ENCODE data around the gene UMODL1.

The UMODL1 gene

GRCh38 chr21:42182713-42183371, 111.7 kb downstream of the UMODL1 start:
- TF ChIP-seq REST (IDR thresholded peaks at IDR 0.05; ENCODE audit: insufficient replicate concordance, low read depth): no peak
- TF ChIP-seq CTCF (IDR thresholded peaks at IDR 0.05; ENCODE audit: insufficient read depth, low read length): no peak
- no peak for TF ChIP-seq GABPA (IDR thresholded peaks at IDR 0.05; ENCODE audit: low read depth)
- TF ChIP-seq SPI1 (IDR thresholded peaks at IDR 0.05; ENCODE audit: borderline replicate concordance, low read depth): no peak
- TF ChIP-seq POLR2AphosphoS5 (IDR thresholded peaks at IDR 0.05; ENCODE audit: low read depth): no peak
- no peaks in the 10 kb centered on the region for H3K27me3 ChIP-seq (ENCODE audit: insufficient read depth, poor library complexity, severe bottlenecking)
- no peak for DNase-seq (ENCODE audit: low read depth in 1 of 2, low spot score in 1 of 2)
- H3K4me3 ChIP-seq (replicated peaks; ENCODE audit: insufficient read depth, low read length): no peak overlapping the region
- H3K27ac ChIP-seq (replicated peaks): no peak overlapping the region

- Histone ChIP-seq H3K27ac (replicated peaks) (no peak overlapping the region), H3K4me3 (replicated peaks; ENCODE audit: insufficient read depth, low read length) (no peak overlapping the region), H3K27me3 (ENCODE audit: insufficient read depth, poor library complexity, severe bottlenecking) (no peaks in the 10 kb centered on the region)
- DNase-seq (ENCODE audit: low read depth in 1 of 2, low spot score in 1 of 2): no peak
- TF ChIP-seq GABPA (IDR thresholded peaks at IDR 0.05; ENCODE audit: low read depth) (no peak), SPI1 (IDR thresholded peaks at IDR 0.05; ENCODE audit: borderline replicate concordance, low read depth) (no peak), REST (IDR thresholded peaks at IDR 0.05; ENCODE audit: insufficient replicate concordance, low read depth) (no peak), CTCF (IDR thresholded peaks at IDR 0.05; ENCODE audit: insufficient read depth, low read length) (no peak), POLR2AphosphoS5 (IDR thresholded peaks at IDR 0.05; ENCODE audit: low read depth) (no peak)
These were observed 112.5 kb downstream of the UMODL1 start for GRCh38 chr21:42183374-42184266.

GRCh38 chr21:42186591-42186990, 115.5 kb downstream of the UMODL1 start:
- DNase-seq (ENCODE audit: low read depth in 1 of 2, low spot score in 1 of 2): no peak
- H3K27ac ChIP-seq (replicated peaks): no peak overlapping the region
- H3K4me3 ChIP-seq (replicated peaks; ENCODE audit: insufficient read depth, low read length): no peak overlapping the region
- TF ChIP-seq REST (IDR thresholded peaks at IDR 0.05; ENCODE audit: insufficient replicate concordance, low read depth): no peak
- TF ChIP-seq SPI1 (IDR thresholded peaks at IDR 0.05; ENCODE audit: borderline replicate concordance, low read depth): no peak
- no peak for TF ChIP-seq CTCF (IDR thresholded peaks at IDR 0.05; ENCODE audit: insufficient read depth, low read length)
- no peak for TF ChIP-seq GABPA (IDR thresholded peaks at IDR 0.05; ENCODE audit: low read depth)
- TF ChIP-seq POLR2AphosphoS5 (IDR thresholded peaks at IDR 0.05; ENCODE audit: low read depth): no peak
- no peaks in the 10 kb centered on the region for H3K27me3 ChIP-seq (ENCODE audit: insufficient read depth, poor library complexity, severe bottlenecking)
